HG02571 (cell line): ENCODE measurements around the gene ACHE.
"Not testable (repeated sequence)": the region's sequence is repeated elsewhere in the genome, so short reads cannot be mapped to it uniquely, and the experiment has no call there.

Experiments used
- ATAC-seq: cut with Tn5 transposase; IDR thresholded peaks from one replicate; pipeline ENCODE4 v1.9.1; 2021; ENCODE audit warnings: mild to moderate bottlenecking, moderate library complexity; ENCODE audit not compliant: unreplicated experiment

Gene ACHE

DNA sequence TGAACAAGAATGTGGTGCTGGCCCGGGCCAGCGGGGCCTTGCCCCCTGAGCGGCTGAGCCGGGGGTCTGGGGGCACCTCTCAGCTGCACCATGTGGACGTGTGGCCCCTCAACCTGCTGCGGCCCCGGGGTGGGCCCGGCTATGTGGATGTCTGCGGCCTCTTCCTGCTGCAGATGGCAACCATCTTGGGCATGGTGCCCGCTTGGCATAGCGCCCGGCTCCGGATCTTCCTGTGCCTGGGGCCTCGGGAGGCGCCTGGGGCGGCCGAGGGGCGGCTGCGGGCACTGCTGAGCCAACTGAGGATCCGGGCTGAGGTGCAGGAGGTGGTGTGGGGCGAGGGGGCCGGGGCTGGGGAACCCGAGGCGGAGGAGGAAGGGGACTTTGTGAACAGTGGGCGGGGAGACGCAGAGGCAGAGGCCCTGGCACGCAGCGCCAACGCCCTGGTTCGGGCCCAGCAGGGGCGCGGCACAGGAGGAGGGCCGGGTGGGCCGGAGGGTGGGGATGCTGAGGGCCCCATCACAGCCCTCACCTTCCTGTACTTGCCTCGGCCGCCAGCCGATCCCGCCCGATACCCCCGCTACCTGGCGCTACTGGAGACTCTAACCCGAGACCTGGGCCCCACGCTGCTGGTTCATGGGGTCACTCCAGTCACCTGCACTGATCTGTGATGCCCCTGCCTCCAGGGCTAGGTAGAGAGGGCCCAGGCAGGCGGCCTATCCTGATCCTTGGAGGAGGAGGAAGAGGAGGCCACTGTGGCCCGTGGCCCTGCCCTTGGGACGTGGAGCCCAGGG is 29.6 kb downstream of the ACHE start:
- no peak for ATAC-seq

DNA sequence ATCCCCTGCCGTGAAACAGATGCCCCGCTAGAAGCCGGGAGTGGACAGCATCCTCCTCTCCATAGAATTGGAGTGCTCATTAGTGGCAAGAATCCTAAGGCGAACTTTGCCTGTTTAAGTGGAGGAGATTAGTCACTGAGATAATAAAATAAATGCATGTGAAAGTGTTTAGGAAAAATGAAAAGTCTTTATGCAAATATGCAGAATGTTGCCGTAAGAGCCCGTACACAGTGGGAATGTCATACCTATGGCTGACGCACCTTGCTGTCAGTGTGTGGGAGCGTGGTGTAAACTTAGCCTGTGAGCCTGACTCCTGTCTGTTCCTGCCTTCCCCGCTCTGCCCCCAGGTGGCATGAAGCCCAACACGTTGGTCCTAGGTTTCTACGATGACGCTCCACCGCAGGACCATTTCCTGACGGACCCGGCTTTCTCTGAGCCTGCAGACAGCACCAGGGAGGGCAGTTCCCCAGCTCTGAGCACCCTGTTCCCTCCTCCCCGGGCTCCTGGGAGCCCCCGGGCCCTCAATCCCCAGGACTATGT is 30.2 kb downstream of the ACHE start:
- no peak for ATAC-seq

DNA sequence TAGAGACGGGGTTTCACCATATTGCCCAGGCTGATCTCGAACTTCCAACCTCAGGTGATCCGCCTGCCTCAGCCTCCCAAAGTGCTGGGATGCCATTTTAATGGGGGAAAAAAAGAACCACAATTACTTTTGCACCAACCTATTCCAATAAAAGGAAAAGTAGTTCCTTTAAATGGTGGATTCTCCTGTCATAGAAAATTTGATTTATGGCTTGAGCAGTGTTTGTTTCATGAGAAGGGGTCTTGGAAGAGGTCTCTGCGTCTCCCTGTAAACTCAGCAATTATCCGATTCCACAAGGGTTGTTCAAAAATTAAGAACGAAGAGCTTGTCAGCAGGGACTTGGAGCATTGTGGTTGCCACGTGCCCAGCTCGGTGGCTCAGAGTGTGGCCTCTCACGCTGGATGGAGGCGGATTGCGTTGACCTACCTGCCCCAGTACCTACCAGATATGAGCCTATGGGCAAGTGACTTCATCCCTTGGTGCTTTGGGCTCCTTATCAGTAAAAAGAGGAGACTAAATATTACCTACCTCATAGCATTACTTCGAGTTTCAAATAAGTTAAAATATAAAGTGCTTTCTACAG is 31.3 kb downstream of the ACHE start:
- ATAC-seq: no peak

DNA sequence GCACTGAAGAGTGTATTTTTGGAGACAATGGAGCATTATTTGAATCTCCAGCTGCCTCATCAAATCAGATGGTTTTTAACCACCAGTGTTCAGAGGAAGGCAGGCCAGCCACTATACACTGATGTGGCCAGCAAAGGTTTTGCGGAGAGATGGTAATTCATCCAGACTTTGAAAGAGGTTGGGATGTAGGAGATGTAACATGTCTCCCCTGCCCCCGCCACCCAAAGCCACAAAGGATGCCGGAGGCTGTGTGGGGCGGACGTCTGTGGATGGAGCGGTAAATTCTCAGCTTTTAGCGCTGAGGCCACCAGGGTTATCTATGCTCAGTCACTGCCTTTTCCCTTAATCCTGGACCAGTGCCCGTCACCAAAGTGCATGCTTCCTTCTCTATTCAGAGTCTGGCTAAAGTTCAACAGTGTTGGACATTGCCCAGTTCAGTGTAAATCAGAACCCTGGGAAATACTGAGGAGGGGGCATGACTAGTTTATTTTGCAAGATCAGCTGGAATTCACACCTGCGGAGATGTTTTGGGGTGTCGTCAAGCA is 32.2 kb downstream of the ACHE start:
- no peak for ATAC-seq

DNA sequence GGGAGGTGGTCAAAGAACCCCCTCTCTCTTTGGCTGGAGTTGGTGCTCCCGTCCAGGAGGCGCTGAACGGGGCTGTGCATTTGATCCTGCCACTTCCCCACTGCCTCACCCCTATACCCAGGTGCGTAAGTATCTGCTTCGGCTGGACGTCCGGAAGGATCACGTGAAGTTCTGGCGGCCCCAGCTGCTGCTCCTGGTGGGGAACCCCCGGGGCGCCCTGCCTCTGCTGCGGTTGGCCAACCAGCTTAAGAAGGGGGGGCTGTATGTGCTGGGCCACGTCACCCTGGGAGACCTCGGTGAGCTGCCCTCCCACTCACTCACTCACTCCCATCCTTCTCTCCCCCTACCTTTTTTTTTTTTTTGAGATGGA is 34.1 kb downstream of the ACHE start:
- ATAC-seq: no peak

DNA sequence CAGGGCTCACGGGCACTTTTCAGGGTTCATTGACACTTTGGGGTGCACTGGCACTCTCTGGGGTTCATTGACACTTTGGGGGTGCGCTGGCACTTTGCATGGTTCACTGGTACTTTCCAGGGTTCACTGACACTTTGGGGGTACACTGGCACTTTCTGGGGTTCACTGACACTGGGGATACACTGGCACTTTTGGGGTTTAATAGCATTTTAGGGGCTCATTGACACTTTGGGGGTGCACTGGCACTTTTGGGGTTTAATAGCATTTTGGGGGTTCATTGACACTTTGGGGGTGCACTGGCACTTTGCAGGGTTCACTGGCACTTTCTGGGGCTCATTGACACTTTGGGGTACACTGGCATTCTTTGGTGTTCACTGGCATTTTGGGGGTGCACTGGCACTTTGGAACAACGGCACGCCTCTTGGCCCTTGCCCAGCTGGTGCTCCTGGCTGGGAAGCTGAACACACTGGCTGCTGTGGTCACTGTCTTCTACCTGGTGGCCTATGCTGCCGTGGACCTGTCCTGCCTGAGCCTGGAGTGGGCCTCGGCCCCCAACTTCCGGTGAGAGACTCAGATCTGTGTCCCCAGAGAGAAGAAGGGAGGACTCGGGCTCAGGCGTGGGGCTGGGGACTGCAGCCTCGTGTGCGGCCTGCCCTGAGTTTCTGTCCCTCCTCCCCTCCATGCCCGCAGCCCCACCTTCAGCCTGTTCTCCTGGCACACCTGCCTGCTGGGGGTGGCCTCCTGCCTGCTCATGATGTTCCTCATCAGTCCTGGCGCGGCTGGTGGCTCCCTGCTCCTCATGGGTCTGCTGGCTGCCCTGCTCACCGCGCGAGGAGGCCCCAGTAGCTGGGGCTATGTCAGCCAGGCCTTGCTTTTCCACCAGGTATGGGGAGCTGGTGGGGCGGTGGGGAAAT is 34.7 kb downstream of the ACHE start:
- ATAC-seq: no peak

DNA sequence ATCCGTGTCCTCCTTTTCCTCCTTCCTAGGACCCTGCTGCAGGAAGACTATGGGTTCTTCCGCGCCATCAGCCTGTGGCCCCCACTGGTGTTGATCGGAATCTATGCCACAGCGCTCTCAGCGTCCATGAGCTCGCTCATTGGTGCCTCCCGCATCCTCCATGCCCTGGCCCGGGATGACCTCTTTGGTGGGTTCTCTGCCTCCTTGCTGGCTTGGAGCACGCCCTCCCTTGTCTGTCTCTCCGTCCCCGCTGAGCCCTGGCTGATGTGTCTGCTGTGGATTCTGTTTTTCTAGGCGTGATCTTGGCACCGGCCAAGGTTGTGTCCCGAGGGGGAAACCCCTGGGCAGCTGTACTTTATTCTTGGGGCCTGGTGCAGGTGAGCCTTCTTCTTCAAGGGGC is 35.8 kb downstream of the ACHE start:
- ATAC-seq: no peak

DNA sequence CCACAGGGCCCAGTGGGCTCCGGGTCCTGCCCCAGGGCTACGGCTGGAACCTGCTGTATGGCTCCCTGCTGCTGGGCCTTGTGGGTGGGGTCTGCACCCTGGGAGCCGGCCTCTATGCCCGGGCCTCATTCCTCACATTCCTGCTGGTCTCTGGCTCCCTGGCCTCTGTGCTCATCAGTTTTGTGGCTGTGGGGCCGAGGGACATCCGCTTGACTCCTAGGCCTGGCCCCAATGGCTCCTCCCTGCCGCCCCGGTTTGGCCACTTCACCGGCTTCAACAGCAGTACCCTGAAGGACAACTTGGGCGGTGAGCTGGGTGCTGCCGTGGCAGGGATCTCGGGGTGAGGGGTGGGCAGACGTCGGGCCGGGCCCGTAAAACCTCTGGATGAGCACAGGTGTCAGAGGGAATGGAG is 38.8 kb downstream of the ACHE start:
- ATAC-seq: no peak

DNA sequence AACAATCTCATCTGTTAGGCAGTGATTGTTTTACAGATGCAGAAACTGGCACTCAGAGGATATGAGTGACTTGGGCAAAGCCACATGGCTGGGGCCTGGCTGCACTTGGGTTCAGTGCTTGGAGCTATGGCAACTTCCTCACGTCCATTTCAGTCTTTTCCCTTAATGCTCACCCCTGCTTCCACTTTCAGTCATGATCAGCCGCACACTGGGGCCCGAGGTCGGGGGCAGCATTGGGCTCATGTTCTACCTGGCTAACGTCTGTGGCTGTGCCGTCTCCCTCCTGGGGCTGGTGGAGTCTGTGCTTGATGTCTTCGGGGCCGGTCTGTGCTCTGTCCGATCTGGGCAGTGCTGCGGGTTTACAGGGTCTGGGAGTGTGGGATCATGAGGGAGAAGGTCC is 40.2 kb downstream of the ACHE start:
- ATAC-seq: no peak

DNA sequence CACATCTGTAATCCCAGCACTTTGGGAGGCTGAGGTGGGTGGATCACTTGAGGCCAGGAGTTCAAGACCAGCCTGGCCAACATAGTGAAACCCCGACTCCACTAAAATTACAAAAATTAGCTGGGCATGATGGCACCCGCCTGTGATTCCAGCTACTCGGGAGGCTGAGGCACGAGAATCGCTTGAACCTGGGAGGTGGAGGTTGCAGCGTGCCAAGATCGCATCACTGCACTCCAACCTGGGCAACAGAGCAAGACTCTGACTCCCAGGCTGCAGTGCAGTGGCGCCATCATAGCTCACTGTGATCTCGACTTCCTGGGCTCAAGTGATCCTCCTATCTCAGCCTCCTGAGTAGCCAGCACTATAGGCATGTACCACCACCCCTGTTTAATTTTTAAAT is 40.8 kb downstream of the ACHE start:
- ATAC-seq: not testable (repeated sequence)

DNA sequence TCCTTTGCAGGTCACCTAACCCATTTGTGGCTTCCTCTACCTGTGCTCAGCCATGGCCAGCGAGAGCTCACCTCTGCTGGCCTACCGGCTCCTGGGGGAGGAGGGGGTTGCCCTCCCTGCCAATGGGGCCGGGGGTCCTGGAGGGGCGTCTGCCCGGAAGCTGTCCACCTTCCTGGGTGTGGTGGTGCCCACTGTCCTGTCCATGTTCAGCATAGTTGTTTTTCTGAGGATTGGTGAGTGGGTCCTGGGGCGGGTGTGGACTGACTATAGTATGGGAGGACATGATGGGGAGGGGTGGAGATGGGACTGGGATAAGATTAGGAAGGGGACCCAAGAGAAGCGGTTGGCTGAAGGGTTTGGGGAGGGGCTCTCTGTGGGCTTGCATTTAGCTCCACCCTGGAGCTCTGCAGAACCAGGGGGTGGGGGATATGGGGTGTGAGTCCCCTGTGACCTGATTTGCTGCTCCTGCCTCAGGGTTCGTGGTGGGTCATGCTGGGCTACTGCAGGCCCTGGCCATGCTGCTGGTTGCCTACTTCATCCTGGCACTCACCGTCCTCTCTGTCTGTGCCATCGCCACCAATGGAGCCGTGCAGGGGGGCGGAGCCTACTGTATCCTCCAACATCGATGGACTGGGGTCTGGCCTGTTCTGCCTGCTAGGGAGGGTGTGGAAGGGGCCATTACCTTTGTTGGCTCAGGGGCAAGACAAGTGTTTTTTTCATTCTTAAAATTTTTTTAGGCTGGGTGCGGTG is 41.4 kb downstream of the ACHE start:
- ATAC-seq: no peak

DNA sequence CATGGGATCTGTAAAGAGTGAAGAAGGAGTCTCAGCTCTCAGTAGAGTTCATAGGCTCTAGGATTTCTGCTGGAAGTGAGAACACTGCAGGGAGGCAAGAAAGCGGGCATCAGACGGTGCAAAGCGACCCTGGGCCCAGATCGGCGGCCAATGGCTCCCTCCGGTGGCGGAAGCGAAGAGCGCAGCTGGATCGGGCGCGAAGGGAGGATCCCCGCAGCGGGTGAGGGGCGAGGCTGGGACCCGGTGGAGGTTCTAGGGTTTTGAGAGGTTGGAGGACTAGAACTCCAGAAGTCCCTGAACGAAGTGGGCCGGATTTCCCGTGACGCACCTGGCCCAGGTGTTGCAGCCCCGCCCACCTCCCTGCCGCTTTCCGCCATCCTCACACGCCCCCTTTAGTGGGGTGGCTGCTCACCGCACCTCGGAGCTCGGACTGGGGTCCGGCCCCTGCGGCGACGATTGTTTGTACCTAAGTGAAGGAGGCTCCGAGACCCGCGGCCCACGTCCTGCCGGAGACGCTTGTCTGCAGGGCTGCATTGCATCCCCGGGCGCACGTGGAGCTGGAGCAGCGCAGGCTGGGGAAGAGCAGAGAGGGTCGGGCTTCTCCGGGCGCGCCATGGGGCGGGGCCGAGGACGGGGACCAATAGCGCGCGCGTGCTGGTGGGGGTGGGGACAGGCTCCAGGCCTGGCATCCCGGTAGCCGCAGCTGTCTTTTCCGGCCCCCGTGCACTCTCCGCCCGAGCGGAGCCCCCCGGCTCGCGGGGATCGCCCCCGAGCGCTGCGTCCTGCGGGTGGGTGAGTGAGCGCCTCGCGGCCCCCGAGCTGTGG is 43.4 kb downstream of the ACHE start, which contains the start of gene SLC12A9:
TSS of gene SLC12A9 (plus strand) at position 666 of the 825 bp plus-strand sequence. CDS start 1,485 bp downstream, outside the sequence.
- ATAC-seq: peak; percentile 79

DNA sequence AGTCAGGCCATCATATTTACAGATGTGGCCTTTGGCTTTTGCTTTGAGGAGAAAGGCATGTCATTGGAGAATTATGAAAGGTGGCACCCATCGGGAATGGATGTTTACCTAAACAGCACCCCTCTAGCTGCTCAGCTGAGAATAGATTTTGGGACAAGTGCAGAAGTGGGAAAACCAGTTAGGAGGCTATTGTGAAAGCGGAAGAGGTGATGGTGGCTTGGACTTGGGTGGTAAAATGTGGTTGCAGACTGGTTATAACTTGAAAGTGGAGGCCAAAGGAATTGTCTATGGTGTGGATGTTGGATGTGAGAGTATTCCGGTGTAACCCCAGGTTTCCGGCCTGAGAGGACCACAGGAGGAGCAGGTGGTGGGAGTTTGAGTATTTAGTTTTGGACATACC is 48.3 kb downstream of the ACHE start:
- no peak for ATAC-seq

DNA sequence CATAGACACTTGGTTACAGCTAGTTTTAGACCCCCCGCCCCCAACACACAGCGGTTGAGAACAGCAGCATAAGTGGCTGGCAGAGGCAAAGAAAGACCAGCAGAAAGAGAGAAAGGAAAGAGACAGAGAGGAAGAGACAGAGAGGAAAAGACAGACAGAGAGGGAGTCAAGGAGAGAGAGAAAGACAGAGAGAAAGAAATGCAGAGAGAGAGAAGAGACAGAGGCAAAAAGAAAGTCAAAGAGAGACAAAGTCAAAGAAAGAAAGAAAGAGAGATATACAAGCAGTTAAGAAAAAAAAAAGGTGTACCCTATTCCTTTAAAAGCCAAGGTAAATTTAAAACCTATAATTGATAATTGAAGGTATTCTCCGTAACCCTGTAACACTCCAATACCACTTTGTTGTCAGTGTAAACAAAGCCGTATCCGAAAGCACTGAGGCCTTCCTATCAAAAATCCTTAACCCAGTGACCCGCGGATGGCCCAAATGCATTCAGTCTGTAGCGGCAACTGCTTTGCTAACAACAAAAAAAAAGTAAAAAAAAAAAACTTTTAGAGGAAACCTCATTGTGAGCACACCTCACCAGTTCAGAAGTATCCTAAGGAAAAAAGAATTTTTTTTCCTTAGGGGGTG is 55.1 kb downstream of the ACHE start:
- no peak for ATAC-seq
